Esophagus mucosa (tissue), 1 donor: ENCODE measurements around the gene PTPRD. TPM values are rescaled to one million over a fixed set of nuclear protein-coding genes. Genes with fewer than 3 reads are reported as not detected.

Source experiments
- ATAC-seq: fragments of 200-7000 bp; cut with Tn5 transposase; one replicate; pipeline ENCODE4 v1.9.1; 2020
- total RNA-seq: library from RNA; stranded (reverse); gene quantifications from one replicate; pipeline ENCODE4 v1.2.4, GENCODE V29; 2023
- donor health status: DM: yes; HTN: yes; CAD: no.

The PTPRD gene
- total RNA-seq, 1 donor from 2014 or later = 8.7 TPM

DNA sequence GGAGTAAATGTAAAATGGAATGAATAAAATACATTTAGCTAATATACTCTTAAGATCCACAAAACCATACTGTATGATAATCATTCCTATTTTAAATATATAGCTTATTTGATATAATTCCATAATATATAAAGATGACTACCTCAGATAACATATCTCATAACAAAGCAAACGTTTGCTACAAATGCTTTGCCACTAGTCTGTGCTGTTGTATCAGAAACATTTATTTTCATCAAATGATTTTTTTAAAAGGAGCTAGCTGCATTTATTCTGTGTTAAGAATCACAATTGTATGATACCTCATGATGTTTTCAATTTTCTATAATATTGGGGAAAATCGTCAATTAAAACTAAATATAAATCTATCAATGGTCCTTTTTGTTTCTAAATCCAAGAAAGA is 567.2 kb downstream of the PTPRD start:
- no peak for ATAC-seq

DNA sequence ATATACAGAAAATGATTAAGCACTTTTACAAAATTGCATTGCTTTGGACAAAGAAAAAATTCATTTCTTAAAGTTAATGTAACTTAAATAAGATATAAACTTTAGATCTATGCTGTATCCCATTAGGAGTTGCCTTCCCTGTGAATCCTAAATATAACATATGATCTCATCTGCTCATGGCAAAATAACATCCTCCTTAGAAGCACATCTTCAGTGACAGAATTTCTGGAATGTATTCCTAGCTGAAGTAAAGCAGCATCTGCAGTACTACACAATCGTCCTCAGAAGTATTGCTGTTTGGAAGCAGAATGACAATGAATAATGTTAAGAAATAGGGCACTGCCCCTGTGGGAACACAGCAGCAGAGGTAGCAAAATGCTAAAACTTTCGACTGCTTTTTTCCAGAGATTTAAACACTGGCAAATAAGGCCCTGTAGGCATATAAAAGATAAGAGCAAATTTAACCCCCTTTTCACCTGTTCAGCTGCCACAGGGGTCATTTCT is 571.0 kb downstream of the PTPRD start:
- ATAC-seq = no peak

GRCh38 chr9:10036095-10036494 is 576.7 kb downstream of the PTPRD start:
- ATAC-seq = no peak

DNA sequence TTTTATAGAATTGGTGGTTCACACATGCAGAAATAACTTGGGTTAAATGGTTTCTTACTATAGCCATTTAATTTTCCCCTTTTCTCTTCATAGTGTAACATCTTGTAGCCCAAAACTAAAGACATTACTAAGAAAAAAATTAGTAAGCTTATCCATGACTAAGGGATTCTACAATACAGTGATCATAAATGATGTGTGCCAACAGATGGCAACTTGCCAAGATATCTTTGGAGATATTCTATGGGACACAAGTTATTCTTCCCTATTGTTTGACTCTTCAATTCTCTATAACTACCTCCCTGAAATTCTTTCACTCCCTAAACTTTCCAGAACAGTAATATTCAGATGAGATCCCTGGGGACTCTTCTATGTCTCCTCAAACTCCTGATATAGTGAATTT is 580.6 kb downstream of the PTPRD start:
- ATAC-seq = no peak

GRCh38 chr9:10026443-10026984 is 586.3 kb downstream of the PTPRD start:
- no peak for ATAC-seq

DNA sequence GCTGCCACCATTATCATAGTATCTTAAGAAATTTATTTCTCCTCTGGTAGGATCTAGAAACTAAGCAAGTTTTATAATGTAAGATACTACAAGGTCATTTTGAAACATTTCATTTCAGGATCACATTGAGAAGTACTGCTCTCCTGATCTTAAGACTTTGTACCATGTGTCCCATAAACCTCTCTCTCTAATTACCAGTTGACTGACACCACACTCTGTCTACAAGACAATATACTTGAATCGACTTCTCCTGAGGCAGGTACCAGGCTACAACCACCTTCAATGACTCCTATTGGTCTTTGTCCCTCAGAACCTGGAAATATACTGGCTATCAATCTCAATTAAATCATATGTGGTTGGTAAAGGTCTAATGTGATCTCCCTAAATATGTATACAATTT is 597.0 kb downstream of the PTPRD start:
- ATAC-seq = no peak

- ATAC-seq = no peak
These were observed 597.9 kb downstream of the PTPRD start for GRCh38 chr9:10014889-10015288.

GRCh38 chr9:10009401-10009800 is 603.4 kb downstream of the PTPRD start:
- ATAC-seq = no peak

DNA sequence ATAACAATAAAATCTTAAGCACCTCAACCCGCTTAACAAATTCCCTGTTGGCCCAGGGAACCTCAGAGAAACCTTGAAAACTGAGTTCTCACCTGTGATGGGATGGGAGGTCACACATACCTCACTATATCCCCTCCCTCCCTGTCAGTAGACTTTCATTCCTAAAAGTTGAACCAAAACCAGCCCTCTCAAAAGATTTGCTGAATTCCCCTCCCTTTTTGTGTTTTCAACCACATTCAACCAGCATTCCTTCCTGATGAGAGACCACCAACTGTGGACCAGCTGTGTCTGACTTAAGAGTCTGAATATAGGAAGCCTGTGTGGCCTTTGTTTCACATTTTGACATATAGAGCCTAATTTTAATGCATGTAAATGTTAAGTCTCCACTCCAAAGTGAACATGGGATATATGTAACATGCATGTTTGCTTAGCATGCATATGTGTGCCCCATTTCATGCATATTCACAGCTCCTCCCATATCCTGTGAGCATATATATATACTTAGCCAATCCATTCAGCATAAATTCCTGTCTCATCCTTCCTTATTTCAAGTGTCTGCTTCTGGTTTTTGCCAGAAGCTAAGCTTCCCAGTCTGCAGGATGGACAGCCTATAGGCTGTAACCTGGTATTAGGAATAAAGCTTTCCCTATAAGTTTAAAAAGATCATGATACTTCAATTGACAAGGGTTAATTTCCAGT is 604.6 kb downstream of the PTPRD start:
- ATAC-seq = no peak

- no peak for ATAC-seq
These were observed 605.4 kb downstream of the PTPRD start for GRCh38 chr9:10007356-10007755.

DNA sequence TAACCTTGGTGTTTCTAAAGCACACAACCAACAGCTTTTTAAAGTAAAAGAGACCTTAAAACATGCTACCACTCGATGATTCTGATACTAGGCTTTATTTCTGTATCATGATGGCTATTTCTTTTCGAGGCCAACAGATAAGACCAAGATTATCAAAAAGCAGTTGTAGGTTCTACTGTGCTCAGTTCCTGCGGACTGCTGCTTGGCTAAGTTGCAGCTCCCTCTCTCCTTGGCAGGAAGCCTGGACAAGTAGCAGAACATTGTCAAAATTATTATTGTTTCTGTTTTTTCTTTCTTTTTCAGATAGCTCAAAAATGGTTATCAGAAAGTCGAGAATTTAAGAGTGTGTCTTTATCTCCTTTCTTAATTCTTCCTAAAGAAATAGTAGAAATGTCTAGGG is 607.6 kb downstream of the PTPRD start:
- ATAC-seq = no peak

DNA sequence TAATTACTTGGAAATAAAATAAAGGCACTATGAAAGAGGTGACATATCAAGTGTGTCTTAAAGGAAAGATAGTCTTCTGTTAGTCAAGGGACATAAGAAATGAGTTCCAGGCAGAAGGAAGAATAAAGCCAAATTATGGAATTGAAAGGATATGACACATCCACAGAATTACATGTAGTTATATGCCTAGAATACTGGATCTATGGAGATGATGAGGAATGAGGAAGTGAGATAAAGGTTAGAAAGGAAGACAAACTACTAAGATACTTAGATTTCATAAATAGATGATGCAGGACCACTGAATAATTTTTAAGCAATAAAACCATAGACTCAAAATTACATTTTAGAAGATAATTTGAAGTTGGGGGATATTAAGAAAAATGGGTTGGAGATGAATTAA is 609.8 kb downstream of the PTPRD start:
- ATAC-seq = no peak

DNA sequence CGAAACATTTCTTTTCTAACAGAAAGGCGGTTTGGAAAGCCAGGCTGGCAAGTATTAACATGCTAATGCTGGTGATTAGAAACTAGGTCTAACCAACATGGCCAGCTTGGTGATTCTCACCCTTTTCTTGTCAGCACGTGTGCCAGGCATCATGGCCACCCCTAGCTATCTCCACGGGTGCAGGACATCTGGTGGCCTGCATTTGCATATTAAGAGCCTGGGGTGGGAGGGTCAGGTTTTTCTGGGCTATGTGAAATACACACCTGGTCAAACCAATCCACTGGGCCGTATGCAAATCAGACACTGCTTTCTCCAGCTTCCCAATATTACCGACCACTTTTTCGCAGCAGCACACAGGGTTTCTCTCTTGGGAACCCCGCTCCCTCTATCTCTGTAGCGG is 612.1 kb downstream of the PTPRD start:
- no peak for ATAC-seq

DNA sequence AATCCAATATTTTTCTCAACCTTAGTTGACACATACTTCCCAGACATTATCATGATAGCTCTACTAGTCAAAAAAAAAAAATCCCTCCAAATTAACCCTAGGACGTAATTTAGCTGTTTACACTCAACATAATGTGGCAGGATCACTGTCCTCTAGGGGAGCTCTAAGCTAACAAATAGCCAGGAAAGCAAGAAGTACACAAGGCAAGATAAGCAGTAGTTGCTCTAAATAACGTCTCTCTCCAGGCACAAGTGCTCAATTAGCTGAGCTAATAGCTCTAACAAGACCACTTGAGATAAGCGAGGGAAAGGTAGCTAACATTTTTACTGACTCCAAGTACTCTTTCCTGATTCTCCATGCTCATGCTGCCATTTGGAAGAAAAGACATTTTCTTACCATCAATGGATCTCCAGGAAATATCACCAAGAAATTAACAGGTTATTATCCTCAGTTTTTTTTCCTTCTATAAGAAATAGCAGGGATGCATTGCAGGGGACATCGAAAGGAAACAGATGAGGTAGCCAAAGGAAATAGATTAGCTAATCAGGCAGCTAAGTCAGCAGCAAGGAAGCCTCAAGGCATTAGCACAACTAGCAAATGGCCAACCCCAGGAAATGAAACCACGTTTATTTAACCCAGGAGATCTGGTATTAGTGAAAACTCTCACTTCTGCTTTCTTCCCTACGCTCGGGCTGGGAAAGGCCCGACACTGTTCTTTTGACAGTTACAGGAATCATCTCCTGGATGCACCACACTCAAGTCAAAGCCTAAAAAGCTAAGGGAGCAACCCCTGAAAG is 614.1 kb downstream of the PTPRD start:
- no peak for ATAC-seq

- ATAC-seq = no peak
These were observed 615.2 kb downstream of the PTPRD start for GRCh38 chr9:9997585-9997984.

- no peak for ATAC-seq
These were observed 616.5 kb downstream of the PTPRD start for GRCh38 chr9:9996259-9996658.

GRCh38 chr9:9992936-9993335 is 619.9 kb downstream of the PTPRD start:
- ATAC-seq = no peak

DNA sequence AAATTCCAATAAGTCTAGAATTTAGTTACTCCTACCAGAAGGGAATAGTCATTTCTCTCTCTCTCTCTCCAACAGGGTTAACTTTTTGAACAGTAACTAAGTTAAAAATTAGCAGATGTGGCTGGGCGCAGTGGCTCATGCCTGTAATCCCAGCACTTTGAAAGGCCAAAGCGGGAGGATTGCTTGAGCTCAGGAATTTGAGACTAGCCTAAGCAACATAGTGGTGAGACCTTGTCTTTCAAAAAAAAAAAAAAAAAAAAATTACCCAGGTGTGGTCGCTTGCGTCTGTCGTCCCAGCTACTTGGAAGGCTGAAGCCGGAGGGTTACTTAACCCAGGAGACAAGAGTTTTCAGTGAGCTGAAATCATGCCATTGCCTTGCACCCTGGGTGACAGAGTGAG is 639.7 kb downstream of the PTPRD start:
- no peak for ATAC-seq

DNA sequence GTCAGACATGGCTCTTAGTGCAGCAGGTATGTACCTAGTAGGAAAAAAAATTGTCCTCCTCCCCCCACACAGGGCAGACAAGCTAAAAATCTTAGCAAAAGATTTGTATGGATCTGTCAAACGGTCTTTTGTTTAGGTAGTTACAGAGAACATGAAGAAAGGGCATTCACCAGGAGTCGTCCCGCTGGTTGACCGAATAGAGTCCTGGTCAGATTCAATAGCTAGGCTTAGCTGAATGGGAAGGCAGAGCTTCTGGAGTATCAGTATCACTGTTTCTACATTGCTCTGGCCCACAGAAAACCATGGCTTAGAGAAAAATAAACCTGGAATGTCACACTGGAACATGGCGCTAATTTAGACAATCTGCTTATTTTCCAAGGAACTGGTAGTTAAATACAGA is 642.3 kb downstream of the PTPRD start:
- no peak for ATAC-seq

GRCh38 chr9:9963841-9964240 is 649.0 kb downstream of the PTPRD start:
- no peak for ATAC-seq

DNA sequence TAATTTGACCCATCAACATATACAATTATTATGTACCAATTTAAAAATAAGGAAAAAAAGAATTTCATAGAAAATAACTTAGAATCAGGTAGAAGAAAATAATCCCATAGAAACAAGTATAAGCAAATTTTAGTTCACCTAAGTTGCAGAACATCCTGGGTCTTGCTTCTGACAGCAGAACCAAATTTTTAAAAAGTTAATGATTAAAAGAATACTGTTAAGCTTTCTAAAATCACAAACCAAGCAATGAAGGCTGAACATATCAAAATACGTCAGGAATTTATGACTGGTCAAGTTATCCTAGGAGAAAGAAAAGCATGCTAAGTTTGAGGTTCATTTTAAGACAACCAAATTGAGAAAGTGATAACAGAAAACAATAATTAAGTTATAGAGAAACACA is 650.9 kb downstream of the PTPRD start:
- no peak for ATAC-seq

DNA sequence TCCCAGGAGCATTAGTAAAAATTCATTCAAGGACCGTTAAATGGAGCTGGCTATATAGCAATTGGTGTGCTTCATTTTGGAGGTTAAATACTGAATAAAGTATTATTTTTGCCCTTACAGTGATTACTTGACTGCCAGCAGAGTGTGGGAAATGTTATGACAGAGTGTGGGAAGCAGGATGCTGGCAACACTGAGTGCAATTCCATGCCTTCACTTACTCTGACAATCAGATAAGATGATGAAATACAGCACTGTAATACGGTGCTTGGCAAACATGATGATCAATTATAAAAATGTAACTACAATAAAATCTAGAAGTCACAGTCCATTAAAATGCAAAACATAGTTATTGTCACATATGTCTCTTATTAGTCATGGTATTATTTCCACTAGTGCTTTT is 651.3 kb downstream of the PTPRD start:
- no peak for ATAC-seq

- no peak for ATAC-seq
These were observed 661.1 kb downstream of the PTPRD start for GRCh38 chr9:9951556-9952160.
